ENCODE data around the gene YY1. TPM values are rescaled to one million over a fixed set of nuclear protein-coding genes. Genes with fewer than 3 reads are reported as not detected.

The YY1 gene
- total RNA-seq, 1 donor from 2014 or later: 47.5 TPM

- no peak for DNase-seq (ENCODE audit: extremely low read depth, low read depth, low spot score)
These were observed 90.5 kb downstream of the YY1 start for GRCh38 chr14:100329233-100330006.

- no peak for DNase-seq (ENCODE audit: extremely low read depth, low read depth, low spot score)
These were observed 91.0 kb downstream of the YY1 start for GRCh38 chr14:100330007-100330344.

GRCh38 chr14:100330388-100330931 lies 91.5 kb downstream of the YY1 start:
- DNase-seq (ENCODE audit: extremely low read depth, low read depth, low spot score): no peak

GRCh38 chr14:100332071-100332639 lies 93.2 kb downstream of the YY1 start:
- no peak for DNase-seq (ENCODE audit: extremely low read depth, low read depth, low spot score)

Other genes starting within 250 kb of the YY1 start
- gene EVL, start 173.7 kb upstream of the YY1 start, total RNA-seq: 37.3 and 45.7 TPM in 2 replicates
- gene DEGS2, start 79.5 kb upstream of the YY1 start, total RNA-seq: not detected in 2 replicates
- gene SLC25A29, start 67.3 kb downstream of the YY1 start, total RNA-seq: 119 and 175 TPM in 2 replicates
- 0.05 TPM in 1 of 2 replicates, not detected in the other for gene SLC25A47, start 84.2 kb downstream of the YY1 start, total RNA-seq
- 15.5 and 22.2 TPM in 2 replicates for gene WDR25, start 137.3 kb downstream of the YY1 start, total RNA-seq

Measured in glomerular endothelial cell (primary cell).